SK-N-SH (cell line): ENCODE data around the gene TSC2. TPM values are rescaled to one million over a fixed set of nuclear protein-coding genes. Genes with fewer than 3 reads are reported as not detected.
"Not testable (repeated sequence)": the region's sequence is repeated elsewhere in the genome, so short reads cannot be mapped to it uniquely, and the experiment has no call there.

Source experiments
- CTCF ChIA-PET: fragments of 300-600, 350-600 bp; formaldehyde crosslinking; extraction: SDS; loops from one replicate; lab custom pipeline; 2021; lab: Yijun Ruan, JAX
- POLR2A ChIA-PET: fragments of 350-600 bp; sonication (Branson Sonifier 250); formaldehyde crosslinking; extraction: SDS; loops from one replicate; lab custom pipeline; 2020; ENCODE audit warnings: antibody characterized with exemption, inconsistent platforms; lab: Yijun Ruan, JAX
- DNase-seq: peaks from one replicate; pipeline ENCODE4 v3.0.0; 2012
- H2AFZ ChIP-seq: fragments of 200-600 bp; sonication (generic); 2 replicates; pipeline ENCODE4 v1.8.1; 2016; ENCODE audit warnings: antibody characterized with exemption, mild to moderate bottlenecking, low read depth
- H3F3A ChIP-seq: fragments of 200-600 bp; sonication (generic); replicated peaks from 2 replicates; pipeline ENCODE3; 2016; ENCODE audit warnings: antibody characterized with exemption, mild to moderate bottlenecking; ENCODE audit not compliant: insufficient read depth
- H3K27ac ChIP-seq, 2 experiments: fragments of 200-500 bp in 1 of 2; fragments of 200-600 bp in 1 of 2; sonication (Bioruptor generic) in 1 of 2; sonication (generic), shearing (Covaris generic) in 1 of 2; 2 replicates each; pipeline versions ENCODE4 v1.5.1 to v1.6.1; 2014 to 2016; ENCODE audit warnings: low read depth in 2 of 2, inconsistent platforms in 1 of 2, low read length in 1 of 2, mild to moderate bottlenecking in 1 of 2, mixed read lengths in 1 of 2
- H3K27me3 ChIP-seq: fragments of 200-600 bp; sonication (generic), shearing (Covaris generic); 2 replicates; pipeline ENCODE4 v1.6.1; 2016; ENCODE audit warnings: mixed run types; ENCODE audit not compliant: insufficient read depth
- H3K36me3 ChIP-seq, 2 experiments: fragments of 200-500 bp in 1 of 2; fragments of 200-600 bp in 1 of 2; sonication (Bioruptor generic) in 1 of 2; sonication (generic) in 1 of 2; replicated peaks in 1 of 2; 2 replicates each; pipeline versions ENCODE3 to v1.5.1; 2014 to 2016; ENCODE audit warnings: low read length in 1 of 2, mild to moderate bottlenecking in 1 of 2; ENCODE audit not compliant: insufficient read depth in 2 of 2, control insufficient read depth in 1 of 2
- H3K4me1 ChIP-seq, 2 experiments: fragments of 200-500 bp in 1 of 2; fragments of 200-600 bp in 1 of 2; sonication (Bioruptor generic) in 1 of 2; sonication (generic), shearing (Covaris generic) in 1 of 2; 2 replicates each; pipeline versions ENCODE4 v1.5.1 to v1.6.1; 2014 to 2016; ENCODE audit warnings: low read depth in 1 of 2, low read length in 1 of 2, mixed run types in 1 of 2; ENCODE audit not compliant: insufficient read depth in 2 of 2, control insufficient read depth in 1 of 2
- H3K4me2 ChIP-seq: fragments of 200-600 bp; sonication (generic), shearing (Covaris generic); 2 replicates; pipeline ENCODE4 v1.6.1; 2017; ENCODE audit warnings: mixed run types
- H3K4me3 ChIP-seq, 2 experiments: fragments of 200-500 bp in 1 of 2; fragments of 200-600 bp in 1 of 2; sonication (Bioruptor generic) in 1 of 2; sonication (generic), shearing (Covaris generic) in 1 of 2; 2 replicates each; pipeline versions ENCODE4 v1.5.1 to v1.8.1; 2014 to 2016; ENCODE audit warnings: low read depth in 2 of 2, inconsistent platforms in 1 of 2, low read length in 1 of 2, mild to moderate bottlenecking in 1 of 2, mixed read lengths in 1 of 2, moderate library complexity in 1 of 2
- H3K79me2 ChIP-seq: fragments of 200-600 bp; sonication (generic); 2 replicates; pipeline ENCODE4 v1.8.1; 2017; ENCODE audit warnings: mild to moderate bottlenecking; ENCODE audit not compliant: insufficient read depth
- H3K9ac ChIP-seq: fragments of 200-600 bp; sonication (generic); 2 replicates; pipeline ENCODE4 v1.6.1; 2017; ENCODE audit warnings: mixed run types
- H3K9me2 ChIP-seq: fragments of 200-600 bp; sonication (generic); 2 replicates; pipeline ENCODE4 v1.6.1; 2017; ENCODE audit warnings: mixed run types
- H3K9me3 ChIP-seq: fragments of 200-600 bp; sonication (generic); 2 replicates; pipeline ENCODE4 v1.6.1; 2017; ENCODE audit warnings: mixed run types, mild to moderate bottlenecking, moderate library complexity
- H4K20me1 ChIP-seq: fragments of 200-600 bp; sonication (generic); 2 replicates; pipeline ENCODE4 v1.6.1; 2017; ENCODE audit warnings: mild to moderate bottlenecking, mixed run types; ENCODE audit not compliant: insufficient read depth
- WGBS: methylation state at CpG from one replicate; pipeline ENCODE4 v1.1.6; 2017; ENCODE audit warnings: low lambda C conversion rate; 5-methylcytosine and 5-hydroxymethylcytosine counted together
- polyA plus RNA-seq, 3 experiments: library from polyadenylated mRNA; depleted of rRNA; stranded (reverse); fragments of >200 nt; gene quantifications; 2 replicates each; pipeline ENCODE4 v1.2.3, GENCODE V29; 2012

The TSC2 gene
- polyA plus RNA-seq, 1 of the 3 experiments (the other 2 are of a cell fraction), result 96.1 TPM

DNA sequence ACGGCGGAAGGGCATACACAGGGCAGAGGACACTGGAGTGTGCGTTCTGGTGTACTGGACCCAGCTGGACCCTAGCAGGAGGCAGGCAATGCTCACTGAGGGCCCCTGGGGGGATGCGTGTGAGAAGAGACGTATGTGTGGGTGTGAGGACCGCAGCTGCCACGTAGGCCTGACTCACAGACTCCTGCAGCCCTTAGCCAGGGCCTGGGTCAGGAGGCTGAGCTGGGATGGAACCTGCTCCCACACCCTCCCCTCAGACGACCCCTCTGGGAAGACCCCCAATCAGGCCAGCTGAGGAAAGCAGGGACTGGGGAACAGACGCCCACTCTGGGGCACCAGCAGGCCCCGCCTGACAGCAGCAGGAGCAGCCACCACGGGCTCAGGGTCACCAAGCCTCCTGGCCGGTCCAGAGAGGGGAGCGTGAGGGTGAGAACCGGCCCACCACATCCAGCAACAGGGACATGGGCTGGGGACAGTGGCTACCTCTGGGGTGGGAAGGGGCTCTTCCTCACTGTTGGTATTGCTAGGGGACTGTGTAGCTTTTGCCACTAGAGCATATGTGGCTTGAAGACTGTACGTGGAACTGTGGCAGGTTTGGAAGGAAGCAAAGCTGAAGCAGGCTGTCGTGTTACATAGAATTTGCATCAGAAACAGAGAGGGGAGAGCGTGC is 59.5 kb downstream of the TSC2 start:
- H3K79me2 ChIP-seq, H3K4me1 ChIP-seq, H2AFZ ChIP-seq, H3K9me3 ChIP-seq, CTCF ChIA-PET, H3K4me2 ChIP-seq, H3K27me3 ChIP-seq, H3F3A ChIP-seq, H3K9ac ChIP-seq, H3K4me3 ChIP-seq, DNase-seq, POLR2A ChIA-PET, H3K9me2 ChIP-seq, H3K27ac ChIP-seq, H4K20me1 ChIP-seq: not testable (repeated sequence)
- peaks cover 0 to 26% of the 10 kb centered on the region in 2 experiments for H3K36me3 ChIP-seq
- 81% methylated on average over 10 of the region's 17 CpGs for WGBS

DNA sequence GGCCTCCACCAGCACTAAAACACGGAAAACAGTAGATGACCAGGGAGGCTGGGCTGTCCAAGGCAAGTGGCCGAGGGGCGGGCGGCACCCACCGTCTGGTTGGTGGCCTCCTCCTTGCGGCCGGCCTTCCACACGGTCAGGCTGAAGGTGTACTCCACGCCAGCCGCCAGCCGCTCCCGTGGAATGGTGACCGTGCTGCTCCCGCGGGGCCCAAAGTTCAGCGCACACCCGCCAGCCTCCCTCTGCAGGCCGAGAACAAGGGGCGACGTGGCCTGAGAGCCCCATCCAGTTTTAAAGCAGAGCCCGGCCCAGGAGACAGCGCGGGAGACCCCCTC is 60.0 kb downstream of the TSC2 start:
- 91% methylated on average over 11 of the region's 23 CpGs for WGBS
- POLR2A ChIA-PET, H3K27ac ChIP-seq: not testable (repeated sequence)

DNA sequence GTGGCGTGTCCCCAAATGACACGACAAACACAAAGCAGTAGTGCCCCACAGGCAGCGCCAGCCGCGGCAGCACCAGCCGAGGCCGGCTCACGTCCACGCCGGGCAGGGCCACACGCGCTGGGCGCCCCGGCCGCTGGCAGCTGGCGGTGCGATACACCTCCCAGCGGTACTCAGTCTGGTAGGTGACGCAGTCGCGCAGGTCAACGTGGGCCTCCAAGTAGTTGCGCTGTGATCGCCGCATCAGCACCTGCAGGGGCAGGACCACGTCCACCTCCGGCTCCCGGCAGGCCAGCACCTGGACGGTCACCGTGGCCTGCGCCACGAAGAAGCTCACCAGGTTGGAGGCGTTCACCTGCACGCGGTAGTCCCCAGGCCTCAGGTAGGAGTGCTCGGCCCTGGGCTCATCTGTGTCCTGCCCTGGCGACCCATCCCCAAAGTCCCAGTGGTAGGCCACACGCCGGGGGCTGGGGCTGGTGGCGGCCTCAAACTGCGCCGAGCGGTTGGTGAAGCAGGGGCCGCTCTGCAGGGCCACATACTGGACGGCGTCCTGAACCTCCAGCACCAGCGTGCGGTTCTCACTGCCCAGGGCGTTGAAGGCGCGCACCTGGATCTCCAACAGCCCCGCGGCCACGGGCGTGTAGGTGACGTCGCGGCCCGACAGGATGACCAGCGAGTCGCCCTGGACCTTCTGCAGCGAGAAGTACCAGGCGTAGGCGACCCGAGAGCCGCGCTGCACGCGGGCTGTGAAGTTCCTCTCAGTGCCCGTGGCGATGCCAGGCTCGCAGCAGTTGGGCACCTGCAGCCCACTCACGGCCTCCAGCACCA is 60.9 kb downstream of the TSC2 start:
- H3K79me2 ChIP-seq, H3K27me3 ChIP-seq, H3K4me3 ChIP-seq, H4K20me1 ChIP-seq, H3F3A ChIP-seq, CTCF ChIA-PET, H3K4me2 ChIP-seq, H3K9ac ChIP-seq, H3K9me2 ChIP-seq, H3K9me3 ChIP-seq, H3K4me1 ChIP-seq, H3K27ac ChIP-seq, POLR2A ChIA-PET, DNase-seq, H2AFZ ChIP-seq: not testable (repeated sequence)
- H3K36me3 ChIP-seq, result peaks cover 0 to 25% of the 10 kb centered on the region in 2 experiments
- WGBS, result 96% methylated on average over 22 of the region's 73 CpGs

More for the DNA sequence above, 60.0 kb downstream of the TSC2 start:
- H3K36me3 ChIP-seq, result peaks cover 0 to 23% of the 10 kb centered on the region in 2 experiments
- H3K9ac ChIP-seq, H3K4me1 ChIP-seq, H4K20me1 ChIP-seq, H3K9me3 ChIP-seq, H2AFZ ChIP-seq, H3K79me2 ChIP-seq, H3K9me2 ChIP-seq, H3K4me2 ChIP-seq, DNase-seq, CTCF ChIA-PET, H3K4me3 ChIP-seq, H3F3A ChIP-seq, H3K27me3 ChIP-seq: not testable (repeated sequence)

DNA sequence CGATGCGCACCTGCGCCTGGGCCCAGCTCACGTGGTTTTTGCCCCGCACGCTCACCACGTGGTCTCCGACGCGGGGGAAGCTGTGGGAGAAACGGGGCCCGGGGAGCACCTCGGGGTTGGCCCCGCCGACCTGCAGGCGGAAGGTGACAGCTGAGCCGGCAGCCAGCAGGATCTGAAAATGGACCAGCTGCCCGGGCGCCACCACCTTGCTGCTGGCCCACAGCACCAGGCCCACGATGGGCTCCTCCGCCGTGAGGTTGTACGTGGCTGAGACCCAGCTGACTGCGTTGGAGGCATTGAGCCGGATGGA is 61.4 kb downstream of the TSC2 start:
- H3K9ac ChIP-seq, H3K27me3 ChIP-seq, POLR2A ChIA-PET, H3K27ac ChIP-seq, H3F3A ChIP-seq, H3K4me2 ChIP-seq, CTCF ChIA-PET, H3K4me3 ChIP-seq, H3K9me3 ChIP-seq, H3K9me2 ChIP-seq, H3K4me1 ChIP-seq, H4K20me1 ChIP-seq, H2AFZ ChIP-seq, H3K79me2 ChIP-seq, DNase-seq: not testable (repeated sequence)
- H3K36me3 ChIP-seq, result peaks cover 0 to 29% of the 10 kb centered on the region in 2 experiments
- 95% methylated on average over 7 of the region's 25 CpGs for WGBS

DNA sequence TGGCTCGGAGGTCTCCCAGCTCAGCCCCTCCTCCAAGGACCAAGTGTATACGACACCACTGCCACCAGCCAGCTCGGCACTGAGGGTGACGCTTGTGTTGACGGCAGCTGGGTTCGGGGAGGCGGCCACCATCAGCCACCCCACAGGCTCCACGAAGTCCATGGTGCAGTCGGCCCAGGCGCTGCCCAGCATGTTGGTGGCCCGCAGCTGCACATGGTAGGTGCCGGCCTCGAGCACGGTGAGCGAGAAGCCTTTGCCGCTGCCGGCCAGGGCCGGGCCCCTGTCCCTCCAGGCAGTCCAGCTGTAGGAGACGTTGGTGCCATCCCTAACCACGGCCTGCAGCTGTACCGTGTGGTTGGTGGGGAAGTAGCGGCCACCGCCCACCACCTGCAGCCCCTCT is 62.1 kb downstream of the TSC2 start:
- H3F3A ChIP-seq, H3K4me3 ChIP-seq, CTCF ChIA-PET, H3K79me2 ChIP-seq, H2AFZ ChIP-seq, H3K9me3 ChIP-seq, DNase-seq, H3K9me2 ChIP-seq, H4K20me1 ChIP-seq, H3K9ac ChIP-seq, H3K4me1 ChIP-seq, POLR2A ChIA-PET, H3K27me3 ChIP-seq, H3K4me2 ChIP-seq, H3K27ac ChIP-seq: not testable (repeated sequence)
- no CpG with 5 or more reads among the region's 23 CpGs for WGBS
- peaks cover 0 to 30% of the 10 kb centered on the region in 2 experiments for H3K36me3 ChIP-seq

DNA sequence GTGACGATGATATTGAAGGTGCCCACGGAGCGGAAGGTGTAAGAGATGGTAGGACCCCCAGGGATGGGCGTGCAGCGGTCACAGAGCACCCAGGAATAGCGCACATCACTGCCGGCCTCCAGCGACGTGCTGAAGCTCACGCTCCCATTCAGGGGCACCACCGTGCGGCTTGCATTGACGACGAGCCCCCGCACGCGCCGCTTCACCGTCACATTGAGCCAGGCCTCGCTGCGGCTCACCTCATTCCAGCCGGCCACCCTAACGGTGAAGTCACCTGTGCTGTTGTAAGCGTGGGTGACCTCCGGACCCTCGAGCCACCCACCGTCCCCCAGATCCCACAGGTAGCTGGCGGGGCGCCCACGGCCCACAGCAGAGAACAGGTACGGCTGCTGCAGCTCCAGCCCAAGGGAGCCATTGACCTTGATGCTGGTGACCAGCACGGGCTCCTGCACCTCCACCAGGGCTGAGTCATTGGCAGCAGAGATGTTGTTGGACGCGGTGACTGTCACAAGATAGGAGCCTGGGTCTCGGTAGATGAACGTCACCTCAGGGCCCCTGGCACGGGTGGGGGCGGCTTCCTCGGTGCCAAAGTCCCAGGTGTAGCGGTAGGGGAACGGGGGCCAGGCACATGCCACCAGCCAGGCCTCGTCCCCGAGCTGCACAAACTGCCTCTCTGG is 62.7 kb downstream of the TSC2 start:
- H3K9ac ChIP-seq, CTCF ChIA-PET, H3K4me3 ChIP-seq, POLR2A ChIA-PET, H3K9me2 ChIP-seq, H3K9me3 ChIP-seq, H3K4me2 ChIP-seq, H3K27ac ChIP-seq, DNase-seq, H3K79me2 ChIP-seq, H3F3A ChIP-seq, H4K20me1 ChIP-seq, H2AFZ ChIP-seq, H3K4me1 ChIP-seq, H3K27me3 ChIP-seq: not testable (repeated sequence)
- over 99% methylated on average over 17 of the region's 43 CpGs for WGBS
- peaks cover 0 to 30% of the 10 kb centered on the region in 2 experiments for H3K36me3 ChIP-seq
